Skeletal muscle satellite cell (primary cell): Measurements from ENCODE around the gene GSTA4.

Source experiments
- H3K27me3 ChIP-seq: 2 replicates; pipeline ENCODE4 v1.7.0; 2013; ENCODE audit warnings: low read length; ENCODE audit not compliant: control insufficient read depth, insufficient read depth
- H3K36me3 ChIP-seq: 2 replicates; pipeline ENCODE4 v1.7.0; 2013; ENCODE audit warnings: mild to moderate bottlenecking, control low read depth, low read length; ENCODE audit not compliant: insufficient read depth
- H3K4me1 ChIP-seq: 2 replicates; pipeline ENCODE4 v1.7.0; 2013; ENCODE audit warnings: low read length; ENCODE audit not compliant: control insufficient read depth, insufficient read depth
- H3K4me2 ChIP-seq: 2 replicates; pipeline ENCODE4 v1.7.0; 2013; ENCODE audit warnings: mild to moderate bottlenecking, low read length
- H3K4me3 ChIP-seq: 2 replicates; pipeline ENCODE4 v1.7.0; 2013; ENCODE audit warnings: low read length
- H3K9ac ChIP-seq: 2 replicates; pipeline ENCODE4 v1.7.0; 2013; ENCODE audit warnings: mild to moderate bottlenecking, low read depth, low read length, moderate library complexity
- H3K9me3 ChIP-seq: replicated peaks from 2 replicates; pipeline ENCODE4 v1.7.0; 2013; ENCODE audit warnings: mild to moderate bottlenecking, control low read depth, low read length

GSTA4 gene

GRCh38 chr6:52942221-52942620 lies 52.9 kb downstream of the GSTA4 start:
- no peak overlapping the region for H3K9ac ChIP-seq
- H3K4me1 ChIP-seq: peaks cover 14% of the 10 kb centered on the region
- H3K36me3 ChIP-seq: no peaks in the 10 kb centered on the region
- peaks cover 3% of the 10 kb centered on the region for H3K27me3 ChIP-seq
- no peaks in the 10 kb centered on the region for H3K9me3 ChIP-seq
- H3K4me2 ChIP-seq: no peak overlapping the region
- H3K4me3 ChIP-seq: no peak overlapping the region

GRCh38 chr6:52937908-52938307 lies 57.2 kb downstream of the GSTA4 start:
- no peak overlapping the region for H3K9ac ChIP-seq
- H3K9me3 ChIP-seq: no peaks in the 10 kb centered on the region
- H3K36me3 ChIP-seq: no peaks in the 10 kb centered on the region
- peak overlapping the region; percentile 34 for H3K4me2 ChIP-seq
- no peaks in the 10 kb centered on the region for H3K27me3 ChIP-seq
- peaks cover 20% of the 10 kb centered on the region for H3K4me1 ChIP-seq
- no peak overlapping the region for H3K4me3 ChIP-seq

DNA sequence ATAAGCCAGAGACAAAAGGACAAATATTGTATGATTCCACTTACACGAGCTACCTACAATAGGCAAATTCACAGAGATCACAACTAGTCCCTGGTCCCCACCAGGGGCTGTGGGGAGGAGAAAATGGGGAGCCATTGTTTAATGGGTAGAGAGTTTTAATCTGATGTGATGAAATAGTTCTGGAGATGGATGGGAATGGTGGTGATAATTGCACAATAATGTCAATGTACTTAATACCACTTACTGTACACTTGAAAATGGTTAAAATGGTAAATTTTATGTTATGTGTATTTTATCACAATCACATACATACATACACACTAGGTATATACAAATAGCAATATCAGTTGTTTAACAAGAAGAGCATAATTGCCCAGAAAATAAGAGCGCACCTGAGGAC lies 61.3 kb downstream of the GSTA4 start:
- no peaks in the 10 kb centered on the region for H3K27me3 ChIP-seq
- no peaks in the 10 kb centered on the region for H3K36me3 ChIP-seq
- no peaks in the 10 kb centered on the region for H3K9me3 ChIP-seq
- peaks cover 39% of the 10 kb centered on the region for H3K4me1 ChIP-seq
- no peak overlapping the region for H3K9ac ChIP-seq
- H3K4me2 ChIP-seq: no peak overlapping the region
- H3K4me3 ChIP-seq: no peak overlapping the region

DNA sequence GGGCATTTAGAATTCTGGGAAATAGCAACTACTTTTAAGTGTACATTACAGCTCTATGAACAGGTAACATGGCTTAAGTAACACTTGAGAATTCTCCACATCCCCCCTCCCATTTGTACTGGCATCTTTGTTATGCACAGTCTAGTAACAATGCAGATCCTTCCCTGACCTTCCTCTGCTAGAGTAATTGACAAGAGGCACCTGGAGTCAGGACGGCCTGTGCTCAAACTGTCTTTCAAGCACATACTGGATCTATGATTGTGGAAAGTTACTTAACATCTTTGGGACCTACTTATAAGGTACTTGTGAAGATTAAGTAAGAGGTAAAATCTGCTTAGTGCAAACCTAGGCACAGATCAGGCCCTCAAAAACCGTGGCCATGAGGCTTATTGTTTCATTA lies 63.7 kb downstream of the GSTA4 start:
- Histone ChIP-seq H3K27me3 (no peaks in the 10 kb centered on the region), H3K9ac (no peak overlapping the region), H3K36me3 (no peaks in the 10 kb centered on the region), H3K9me3 (no peaks in the 10 kb centered on the region), H3K4me2 (no peak overlapping the region), H3K4me3 (no peak overlapping the region), H3K4me1 (peaks cover 23% of the 10 kb centered on the region)

DNA sequence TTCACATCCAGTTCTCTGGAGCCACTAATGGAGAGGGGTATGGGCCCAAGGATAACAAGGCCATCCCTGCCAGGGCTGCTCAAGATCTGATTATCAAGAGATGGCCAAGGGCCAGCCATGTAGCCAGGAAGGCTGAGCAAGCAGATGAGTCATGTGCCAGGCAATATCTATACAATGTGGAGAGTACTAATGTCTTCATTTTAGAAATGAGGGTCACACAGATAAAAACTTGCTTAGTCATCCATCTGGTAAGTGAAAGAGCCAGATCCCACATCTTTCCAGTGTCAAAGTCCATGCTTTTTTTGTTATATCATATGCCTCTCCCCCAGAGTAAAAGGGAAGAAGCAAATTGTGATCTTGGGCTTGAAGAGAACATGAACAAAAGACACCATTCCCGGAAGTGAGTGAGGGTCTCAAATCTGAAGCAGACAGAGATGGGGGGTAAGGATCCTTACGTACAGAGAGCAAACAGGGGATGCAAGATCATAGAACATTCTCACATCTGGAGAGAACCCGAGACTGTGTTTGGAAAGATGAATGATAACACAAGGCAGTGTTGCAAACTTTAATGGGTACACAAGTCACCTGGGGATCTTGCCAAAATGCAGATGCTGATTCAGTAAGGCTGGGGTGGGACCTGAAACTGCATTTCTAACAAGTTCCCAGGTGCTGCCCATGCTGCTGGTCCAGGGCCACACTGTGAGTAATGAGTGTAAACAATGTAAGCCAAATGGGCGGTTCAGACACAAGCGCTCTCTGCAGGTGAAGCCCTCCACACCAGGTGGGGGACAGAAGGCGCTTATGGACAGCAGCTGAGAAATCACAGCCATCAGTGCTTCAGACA lies 65.5 kb downstream of the GSTA4 start:
- peaks cover 25% of the 10 kb centered on the region for H3K4me1 ChIP-seq
- peak overlapping the region; percentile 69 for H3K4me2 ChIP-seq
- peak overlapping the region; percentile 48 for H3K4me3 ChIP-seq
- H3K9ac ChIP-seq: peak overlapping the region; percentile 38
- no peaks in the 10 kb centered on the region for H3K27me3 ChIP-seq
- no peaks in the 10 kb centered on the region for H3K9me3 ChIP-seq
- H3K36me3 ChIP-seq: no peaks in the 10 kb centered on the region
